Sigmoid colon (tissue), 4 donors: Measurements from ENCODE around the gene FILIP1.

Experiments used
- CTCF ChIP-seq, 4 experiments: fragments of 450-650 bp in 3 of 4; fragments of 200-600 bp in 1 of 4; IDR thresholded peaks; one replicate each; pipeline ENCODE4 v1.5.1; 2016 to 2019; ENCODE audit warnings: antibody characterized with exemption in 4 of 4, mild to moderate bottlenecking in 3 of 4, moderate library complexity in 2 of 4
- EP300 ChIP-seq, 4 donors: sonication (generic); formaldehyde crosslinking; IDR thresholded peaks; one replicate each; pipeline ENCODE4 v1.6.1; 2017; ENCODE audit warnings: antibody characterized with exemption in 4 of 4
- POLR2A ChIP-seq, 2 donors: fragments of 450-650 bp; IDR thresholded peaks; one replicate each; pipeline ENCODE4 v1.6.1; 2016; ENCODE audit warnings: antibody characterized with exemption in 2 of 2, mild to moderate bottlenecking in 2 of 2, moderate library complexity in 2 of 2

- TF ChIP-seq CTCF (IDR thresholded peaks at IDR 0.05): no peak
- TF ChIP-seq POLR2A (IDR thresholded peaks at IDR 0.05): no peak
- TF ChIP-seq EP300 (IDR thresholded peaks at IDR 0.05): no peak
Observed at GRCh38 chr6:75326557-75327258, 166.9 kb downstream of the FILIP1 start.
